Measurements from ENCODE around the gene KMT2C. TPM values are rescaled to one million over a fixed set of nuclear protein-coding genes. Genes with fewer than 3 reads are reported as not detected.

KMT2C gene
- polyA plus RNA-seq, 1 donor from 2014 or later = 29.8 TPM

DNA sequence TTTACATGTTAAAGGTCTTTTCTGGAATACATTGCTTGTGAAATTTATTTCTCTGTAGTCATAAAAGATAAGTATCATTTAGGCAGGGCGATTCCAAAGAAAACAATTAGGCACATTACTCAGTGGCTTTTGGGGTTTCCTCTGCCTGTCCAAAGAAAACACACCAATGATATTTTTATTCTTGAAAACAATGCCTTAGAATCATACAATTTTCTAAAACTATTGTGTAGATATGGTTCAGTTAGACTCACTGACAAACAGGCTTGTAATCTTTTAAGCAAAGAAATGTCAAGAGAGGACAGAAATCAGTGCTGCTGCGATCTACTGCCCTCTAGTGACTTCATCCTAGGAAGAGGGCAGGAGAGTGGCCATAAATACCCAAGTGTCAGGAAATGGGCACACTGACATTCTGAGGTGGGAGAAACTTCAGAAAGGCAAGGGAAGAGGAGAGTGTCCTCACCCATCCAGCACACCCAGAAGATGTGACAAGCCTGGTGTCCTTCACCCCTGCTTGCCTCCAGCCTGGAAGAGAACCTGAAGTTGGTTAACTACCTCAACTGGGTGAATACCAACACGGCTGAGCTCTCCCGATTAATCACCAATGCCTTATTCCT is 289.8 kb downstream of the KMT2C start:
- Histone ChIP-seq H3K36me3 (ENCODE audit: insufficient read depth, low read length) (peaks cover 11% of the 10 kb centered on the region), H3K27me3 (ENCODE audit: insufficient read depth, low read depth, low read length) (no peaks in the 10 kb centered on the region), H4K20me1 (ENCODE audit: insufficient read depth) (no peaks in the 10 kb centered on the region), H3K9ac (ENCODE audit: low read length) (no peak overlapping the region), H3K79me2 (replicated peaks; ENCODE audit: insufficient read depth, low read length) (no peaks in the 10 kb centered on the region), H2AFZ (ENCODE audit: low read depth, low read length) (no peak overlapping the region), H3K9me2 (ENCODE audit: insufficient read depth, low read length) (no peaks in the 10 kb centered on the region), H3K4me3 (ENCODE audit: low read length) (no peak overlapping the region), H3F3A (ENCODE audit: insufficient read depth, low read length, poor library complexity, severe bottlenecking) (no peaks in the 10 kb centered on the region), H3K9me3 (ENCODE audit: low read length) (no peaks in the 10 kb centered on the region), H3K4me2 (ENCODE audit: low read length) (no peak overlapping the region), H3K27ac (ENCODE audit: low read length) (no peak overlapping the region)
- TF ChIP-seq, protein P1, sequence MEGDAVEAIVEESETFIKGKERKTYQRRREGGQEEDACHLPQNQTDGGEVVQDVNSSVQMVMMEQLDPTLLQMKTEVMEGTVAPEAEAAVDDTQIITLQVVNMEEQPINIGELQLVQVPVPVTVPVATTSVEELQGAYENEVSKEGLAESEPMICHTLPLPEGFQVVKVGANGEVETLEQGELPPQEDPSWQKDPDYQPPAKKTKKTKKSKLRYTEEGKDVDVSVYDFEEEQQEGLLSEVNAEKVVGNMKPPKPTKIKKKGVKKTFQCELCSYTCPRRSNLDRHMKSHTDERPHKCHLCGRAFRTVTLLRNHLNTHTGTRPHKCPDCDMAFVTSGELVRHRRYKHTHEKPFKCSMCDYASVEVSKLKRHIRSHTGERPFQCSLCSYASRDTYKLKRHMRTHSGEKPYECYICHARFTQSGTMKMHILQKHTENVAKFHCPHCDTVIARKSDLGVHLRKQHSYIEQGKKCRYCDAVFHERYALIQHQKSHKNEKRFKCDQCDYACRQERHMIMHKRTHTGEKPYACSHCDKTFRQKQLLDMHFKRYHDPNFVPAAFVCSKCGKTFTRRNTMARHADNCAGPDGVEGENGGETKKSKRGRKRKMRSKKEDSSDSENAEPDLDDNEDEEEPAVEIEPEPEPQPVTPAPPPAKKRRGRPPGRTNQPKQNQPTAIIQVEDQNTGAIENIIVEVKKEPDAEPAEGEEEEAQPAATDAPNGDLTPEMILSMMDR (IDR thresholded peaks at IDR 0.05; ENCODE audit: poor library complexity, severe bottlenecking) = peak; percentile 70
- TF ChIP-seq EZH2 (IDR thresholded peaks at IDR 0.05; ENCODE audit: borderline replicate concordance, insufficient read depth, low read length, poor library complexity, severe bottlenecking) (no peak), SMC3 (conservative IDR thresholded peaks at IDR 0.05; ENCODE audit: poor library complexity) (peak; percentile 71), RAD21 (conservative IDR thresholded peaks at IDR 0.05) (peak; percentile 72)

DNA sequence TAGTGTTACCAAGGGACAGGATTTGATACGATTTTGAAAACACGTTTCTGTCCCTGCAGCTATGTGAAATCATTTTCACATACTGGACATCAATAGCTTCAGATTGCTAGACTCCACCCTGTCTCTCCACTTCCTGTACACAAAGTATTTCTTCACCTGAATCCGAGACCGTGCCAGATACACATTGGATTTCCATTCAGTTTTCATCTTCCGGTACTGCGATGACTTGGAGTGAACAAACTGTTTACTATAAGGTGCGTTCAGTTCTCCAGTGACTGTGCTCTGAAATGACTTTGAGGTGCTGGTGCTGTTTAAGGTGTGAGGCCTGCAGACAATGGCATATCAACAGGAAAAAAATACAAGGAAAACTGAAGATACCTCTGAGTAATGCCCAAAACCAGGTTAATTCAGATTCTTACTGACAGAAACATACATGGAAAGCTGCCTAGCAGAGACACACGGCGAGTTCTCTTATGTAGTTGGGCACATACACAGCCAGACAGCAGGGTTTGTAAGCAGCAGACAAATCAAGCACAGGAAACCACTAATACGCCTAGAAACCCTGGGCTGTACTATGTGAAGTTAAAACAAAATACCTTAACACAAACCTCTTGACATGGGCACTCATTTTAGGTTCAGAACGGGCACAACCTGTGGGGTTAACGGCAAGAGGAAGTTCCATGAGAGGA is 291.1 kb downstream of the KMT2C start:
- H3F3A ChIP-seq (ENCODE audit: insufficient read depth, low read length, poor library complexity, severe bottlenecking) = no peaks in the 10 kb centered on the region
- no peaks in the 10 kb centered on the region for H3K9me2 ChIP-seq (ENCODE audit: insufficient read depth, low read length)
- no peak overlapping the region for H3K4me2 ChIP-seq (ENCODE audit: low read length)
- H3K4me3 ChIP-seq (ENCODE audit: low read length) = no peak overlapping the region
- H3K36me3 ChIP-seq (ENCODE audit: insufficient read depth, low read length) = peaks cover 11% of the 10 kb centered on the region
- no peak overlapping the region for H3K27ac ChIP-seq (ENCODE audit: low read length)
- no peaks in the 10 kb centered on the region for H4K20me1 ChIP-seq (ENCODE audit: insufficient read depth)
- H3K27me3 ChIP-seq (ENCODE audit: insufficient read depth, low read depth, low read length) = no peaks in the 10 kb centered on the region
- H2AFZ ChIP-seq (ENCODE audit: low read depth, low read length) = no peak overlapping the region
- H3K9me3 ChIP-seq (ENCODE audit: low read length) = no peaks in the 10 kb centered on the region
- no peaks in the 10 kb centered on the region for H3K79me2 ChIP-seq (replicated peaks; ENCODE audit: insufficient read depth, low read length)
- H3K9ac ChIP-seq (ENCODE audit: low read length) = no peak overlapping the region
- TF ChIP-seq, protein P2, sequence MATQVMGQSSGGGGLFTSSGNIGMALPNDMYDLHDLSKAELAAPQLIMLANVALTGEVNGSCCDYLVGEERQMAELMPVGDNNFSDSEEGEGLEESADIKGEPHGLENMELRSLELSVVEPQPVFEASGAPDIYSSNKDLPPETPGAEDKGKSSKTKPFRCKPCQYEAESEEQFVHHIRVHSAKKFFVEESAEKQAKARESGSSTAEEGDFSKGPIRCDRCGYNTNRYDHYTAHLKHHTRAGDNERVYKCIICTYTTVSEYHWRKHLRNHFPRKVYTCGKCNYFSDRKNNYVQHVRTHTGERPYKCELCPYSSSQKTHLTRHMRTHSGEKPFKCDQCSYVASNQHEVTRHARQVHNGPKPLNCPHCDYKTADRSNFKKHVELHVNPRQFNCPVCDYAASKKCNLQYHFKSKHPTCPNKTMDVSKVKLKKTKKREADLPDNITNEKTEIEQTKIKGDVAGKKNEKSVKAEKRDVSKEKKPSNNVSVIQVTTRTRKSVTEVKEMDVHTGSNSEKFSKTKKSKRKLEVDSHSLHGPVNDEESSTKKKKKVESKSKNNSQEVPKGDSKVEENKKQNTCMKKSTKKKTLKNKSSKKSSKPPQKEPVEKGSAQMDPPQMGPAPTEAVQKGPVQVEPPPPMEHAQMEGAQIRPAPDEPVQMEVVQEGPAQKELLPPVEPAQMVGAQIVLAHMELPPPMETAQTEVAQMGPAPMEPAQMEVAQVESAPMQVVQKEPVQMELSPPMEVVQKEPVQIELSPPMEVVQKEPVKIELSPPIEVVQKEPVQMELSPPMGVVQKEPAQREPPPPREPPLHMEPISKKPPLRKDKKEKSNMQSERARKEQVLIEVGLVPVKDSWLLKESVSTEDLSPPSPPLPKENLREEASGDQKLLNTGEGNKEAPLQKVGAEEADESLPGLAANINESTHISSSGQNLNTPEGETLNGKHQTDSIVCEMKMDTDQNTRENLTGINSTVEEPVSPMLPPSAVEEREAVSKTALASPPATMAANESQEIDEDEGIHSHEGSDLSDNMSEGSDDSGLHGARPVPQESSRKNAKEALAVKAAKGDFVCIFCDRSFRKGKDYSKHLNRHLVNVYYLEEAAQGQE (IDR thresholded peaks at IDR 0.05; ENCODE audit: borderline replicate concordance) = no peak
- TF ChIP-seq SMC3 (conservative IDR thresholded peaks at IDR 0.05; ENCODE audit: poor library complexity) = no peak
- TF ChIP-seq EP300 (conservative IDR thresholded peaks at IDR 0.05; ENCODE audit: poor library complexity, severe bottlenecking) = no peak
- TF ChIP-seq MXI1 (conservative IDR thresholded peaks at IDR 0.05; ENCODE audit: poor library complexity, severe bottlenecking) = no peak
- no peak for TF ChIP-seq TAF1 (IDR thresholded peaks at IDR 0.05; ENCODE audit: low read depth)
- TF ChIP-seq, protein P1 (IDR thresholded peaks at IDR 0.05; ENCODE audit: poor library complexity, severe bottlenecking) = no peak
- no peak for TF ChIP-seq EZH2 (IDR thresholded peaks at IDR 0.05; ENCODE audit: borderline replicate concordance, insufficient read depth, low read length, poor library complexity, severe bottlenecking)
- TF ChIP-seq RAD21 (conservative IDR thresholded peaks at IDR 0.05) = no peak
